Epithelial cell of prostate (primary cell): Measurements from ENCODE around the gene NCKIPSD.
A peak's percentile ranks its signal among the peaks of the same experiment; 100 is the strongest.

Source experiments
- DNase-seq: peaks from one replicate; pipeline ENCODE4 v3.0.0-alpha.2; 2011; ENCODE audit warnings: low read depth, low spot score
- H3K27ac ChIP-seq: fragments of 450-650 bp; 2 replicates; pipeline ENCODE4 v1.5.1; 2017; ENCODE audit warnings: mild to moderate bottlenecking

Gene NCKIPSD

DNA sequence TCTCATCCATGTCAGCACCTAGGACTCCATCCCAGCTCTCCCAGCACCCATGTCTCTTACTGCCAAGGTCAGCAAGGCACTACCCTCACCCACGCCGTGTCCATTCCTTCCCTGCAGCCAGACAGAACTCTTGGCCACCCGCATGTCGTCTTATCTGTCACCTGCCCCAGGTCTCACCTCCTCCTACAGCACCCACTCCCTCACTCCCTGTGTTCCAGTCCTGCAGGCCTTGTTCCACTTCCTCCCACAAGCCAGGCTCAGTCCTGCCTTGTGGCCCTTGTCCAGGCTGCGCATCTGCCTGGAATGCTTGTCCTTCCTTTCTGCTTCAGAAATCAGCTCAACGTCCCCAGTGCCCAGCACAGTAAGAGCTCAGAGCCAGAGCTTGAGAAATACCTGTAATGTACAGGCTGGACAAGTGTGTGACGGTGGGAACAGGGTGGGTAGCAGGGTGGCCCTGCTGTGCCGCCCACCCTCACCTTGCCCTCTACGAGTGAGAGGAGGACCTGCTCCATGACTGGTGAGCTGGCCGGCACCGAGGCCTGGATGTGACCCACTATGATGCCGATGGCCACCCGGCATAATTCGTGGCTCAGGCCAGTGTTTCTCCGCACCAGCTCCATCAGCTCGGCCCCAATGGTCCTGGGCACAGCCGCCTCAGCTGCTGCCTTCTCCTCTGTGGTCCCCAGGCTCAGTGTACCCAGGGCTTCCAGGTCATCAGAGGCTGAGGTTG, 4.7 kb downstream of the NCKIPSD start:
- DNase-seq = no peak
- no peak overlapping the region for H3K27ac ChIP-seq

DNA sequence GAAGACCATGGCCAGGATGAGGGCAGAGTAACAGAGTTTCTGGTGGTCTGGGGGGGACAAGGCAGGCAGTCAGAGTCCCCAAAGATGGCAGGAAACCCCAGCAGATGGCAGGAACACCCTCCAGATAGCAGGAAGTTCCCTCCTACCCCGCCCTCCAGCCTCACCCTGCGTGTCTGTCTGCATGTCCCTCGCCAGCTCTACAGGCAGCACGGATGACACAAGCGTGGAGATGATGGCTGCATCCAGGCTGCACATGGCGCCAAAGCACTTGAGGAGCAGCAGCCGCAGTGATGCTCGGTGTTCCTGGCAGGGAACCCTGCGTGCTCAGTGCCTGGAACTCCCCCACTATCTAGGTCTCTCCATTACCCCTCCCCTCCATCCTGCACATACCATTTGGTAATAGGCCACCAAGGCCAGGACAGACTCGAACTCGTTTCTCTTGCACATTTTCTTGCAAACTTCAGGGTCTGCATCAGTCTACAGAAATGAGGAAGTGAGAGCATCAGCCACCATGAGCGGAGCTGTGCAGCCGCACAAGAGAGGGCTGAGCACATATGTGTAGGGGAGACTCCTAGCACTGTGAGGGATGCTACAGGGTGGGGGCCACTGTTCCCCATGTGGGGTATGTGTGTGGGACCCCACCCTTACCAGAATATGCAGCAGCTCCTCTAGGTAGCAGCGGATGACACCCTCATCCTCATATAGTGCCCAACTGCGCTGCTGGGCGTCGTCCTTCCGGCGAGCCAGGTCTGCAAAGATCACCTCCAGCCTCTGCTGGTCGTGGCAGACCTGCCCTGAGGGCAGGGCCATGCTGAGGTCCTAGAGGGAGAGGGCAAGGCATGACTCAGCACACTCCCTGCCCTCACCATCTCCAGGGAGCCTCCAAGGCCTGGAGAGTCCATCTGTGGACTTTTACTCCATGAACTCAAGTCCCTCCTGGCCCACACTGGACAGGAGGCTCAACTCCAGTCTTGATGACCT, 6.0 kb downstream of the NCKIPSD start:
- no peak overlapping the region for H3K27ac ChIP-seq
- no peak for DNase-seq

DNA sequence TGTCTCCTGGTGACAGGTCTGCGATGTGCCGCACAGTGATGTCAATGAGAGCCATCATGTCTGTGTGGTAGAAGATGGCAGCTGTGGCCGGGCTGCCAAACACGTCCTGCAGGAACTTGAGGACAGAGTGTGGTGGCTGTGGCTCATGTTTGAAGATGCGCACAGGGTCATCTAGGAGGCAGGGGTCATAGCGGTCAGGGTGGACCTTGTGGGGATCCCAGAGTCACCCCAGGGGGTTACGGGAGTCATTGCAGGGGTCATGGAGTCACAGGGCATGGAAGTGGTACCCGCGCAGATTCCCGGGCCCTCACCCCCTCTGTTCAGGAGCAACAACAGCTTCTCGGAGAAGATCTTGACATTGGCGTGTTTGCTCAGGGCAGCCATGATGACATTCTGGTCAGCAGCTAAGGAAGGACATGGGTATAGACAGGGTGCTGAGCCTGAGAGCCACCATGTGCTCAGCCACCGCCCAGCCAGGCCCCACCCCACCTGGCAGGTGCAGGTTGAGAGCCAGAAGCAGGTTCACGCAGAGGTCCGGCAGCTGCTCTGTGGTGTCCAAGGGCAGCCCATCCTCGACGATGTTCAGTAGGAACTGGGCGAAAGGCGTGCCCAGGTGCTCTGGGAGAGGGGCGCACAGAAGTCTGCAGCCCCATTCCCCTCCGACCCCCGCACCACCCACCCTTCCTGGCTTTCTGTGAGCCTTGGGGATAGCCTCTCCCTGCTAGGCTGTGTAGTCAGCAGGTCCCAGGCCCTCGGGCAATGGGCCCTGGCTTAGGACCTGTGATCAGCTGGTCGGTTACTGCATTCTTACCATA, 6.9 kb downstream of the NCKIPSD start:
- H3K27ac ChIP-seq = no peak overlapping the region
- no peak for DNase-seq

DNA sequence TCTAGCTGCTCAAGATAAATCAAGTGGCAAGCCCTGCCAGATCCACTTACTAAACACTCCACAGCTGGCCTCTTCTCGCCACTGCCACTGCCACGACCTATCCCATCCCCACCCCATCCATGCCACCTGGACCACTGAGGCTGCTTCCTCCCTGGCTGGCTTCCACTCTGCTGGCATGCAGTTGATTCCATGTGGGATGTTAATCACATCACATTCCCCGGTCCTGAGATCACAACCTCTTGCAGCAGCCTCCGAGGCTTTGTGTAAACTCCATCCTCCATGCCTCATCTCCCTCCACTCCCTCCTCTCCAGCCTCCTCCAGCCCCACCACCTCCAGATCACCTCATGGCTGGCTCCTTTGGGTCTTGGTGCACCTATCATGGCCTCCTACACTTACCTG, 7.7 kb downstream of the NCKIPSD start:
- no peak overlapping the region for H3K27ac ChIP-seq
- no peak for DNase-seq

DNA sequence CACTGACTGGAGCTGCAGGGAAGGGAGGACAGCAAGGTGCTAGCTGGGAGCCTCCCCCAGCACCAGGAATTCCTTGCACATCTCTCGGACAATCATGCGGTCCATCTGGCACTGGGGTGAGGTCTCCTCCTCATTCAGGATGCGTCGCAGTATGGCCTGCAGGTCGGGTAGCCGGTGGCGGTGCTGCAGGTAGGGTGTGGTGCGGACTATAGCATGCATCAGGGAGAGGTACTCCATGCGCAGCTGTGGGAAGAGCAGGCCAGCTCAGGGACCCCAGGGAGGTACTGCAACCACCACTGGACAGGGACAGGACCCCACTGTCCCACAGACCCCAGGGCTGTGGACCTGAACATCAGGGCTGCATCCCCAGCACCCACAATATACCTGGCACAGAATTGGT, 11.2 kb downstream of the NCKIPSD start:
- H3K27ac ChIP-seq = no peak overlapping the region
- DNase-seq = no peak

DNA sequence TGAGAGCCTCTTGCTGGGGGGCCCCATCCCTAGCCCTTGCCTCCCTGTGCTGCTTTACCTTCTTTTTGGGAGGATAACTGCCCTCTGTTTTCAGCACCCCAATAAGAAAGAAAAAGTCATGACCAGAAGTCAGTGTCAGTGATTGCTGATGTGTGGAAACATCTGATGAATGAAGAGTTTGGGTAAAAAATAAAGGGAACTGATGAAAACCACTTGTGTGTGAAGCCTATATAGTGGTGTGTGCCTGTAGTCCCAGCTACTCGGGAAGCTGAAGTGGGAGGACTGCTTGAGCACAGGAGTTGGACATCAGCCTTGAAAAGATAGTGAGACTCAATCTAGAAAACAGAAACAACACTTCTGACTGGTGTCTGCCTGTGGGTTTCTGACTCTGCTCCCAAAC, 13.2 kb downstream of the NCKIPSD start:
- no peak overlapping the region for H3K27ac ChIP-seq
- no peak for DNase-seq

DNA sequence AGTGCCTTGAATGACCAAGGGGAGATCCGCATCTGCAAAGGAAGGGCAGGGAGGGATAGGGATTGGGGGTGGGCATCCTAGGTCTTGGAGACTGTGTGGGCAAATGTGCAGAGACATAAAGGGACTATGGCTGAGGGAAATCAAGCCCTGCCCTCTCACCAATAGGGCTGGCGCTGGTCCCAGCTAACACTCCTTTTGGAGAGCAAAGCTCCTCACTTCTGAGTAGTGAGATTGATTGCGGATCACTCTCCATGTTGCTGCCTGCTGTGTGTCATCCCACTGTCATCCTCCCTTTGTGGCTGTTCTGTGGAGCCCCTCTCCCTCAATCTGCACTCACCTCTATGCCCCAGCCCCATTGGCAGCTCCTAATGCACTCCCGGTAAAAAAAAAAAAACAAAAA, 20.8 kb downstream of the NCKIPSD start:
- no peak for DNase-seq
- no peak overlapping the region for H3K27ac ChIP-seq

DNA sequence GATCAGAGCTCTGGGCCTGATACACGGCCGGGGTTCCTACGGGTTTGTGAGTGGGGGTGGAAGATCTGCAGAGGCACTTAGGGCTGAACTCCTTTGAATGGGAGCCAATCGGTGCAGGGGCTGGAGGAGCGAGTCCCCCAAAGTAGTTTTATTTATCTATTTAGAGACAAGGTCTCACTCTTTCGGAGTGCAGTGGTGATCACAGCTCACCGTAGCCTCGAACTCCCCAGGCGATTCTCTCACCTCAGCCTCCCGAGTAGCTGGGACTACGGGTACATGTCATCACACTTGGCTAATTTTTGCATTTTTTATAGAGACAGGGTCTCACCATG, 21.4 kb downstream of the NCKIPSD start:
- no peak for DNase-seq
- peak overlapping the region; percentile 94 for H3K27ac ChIP-seq

DNA sequence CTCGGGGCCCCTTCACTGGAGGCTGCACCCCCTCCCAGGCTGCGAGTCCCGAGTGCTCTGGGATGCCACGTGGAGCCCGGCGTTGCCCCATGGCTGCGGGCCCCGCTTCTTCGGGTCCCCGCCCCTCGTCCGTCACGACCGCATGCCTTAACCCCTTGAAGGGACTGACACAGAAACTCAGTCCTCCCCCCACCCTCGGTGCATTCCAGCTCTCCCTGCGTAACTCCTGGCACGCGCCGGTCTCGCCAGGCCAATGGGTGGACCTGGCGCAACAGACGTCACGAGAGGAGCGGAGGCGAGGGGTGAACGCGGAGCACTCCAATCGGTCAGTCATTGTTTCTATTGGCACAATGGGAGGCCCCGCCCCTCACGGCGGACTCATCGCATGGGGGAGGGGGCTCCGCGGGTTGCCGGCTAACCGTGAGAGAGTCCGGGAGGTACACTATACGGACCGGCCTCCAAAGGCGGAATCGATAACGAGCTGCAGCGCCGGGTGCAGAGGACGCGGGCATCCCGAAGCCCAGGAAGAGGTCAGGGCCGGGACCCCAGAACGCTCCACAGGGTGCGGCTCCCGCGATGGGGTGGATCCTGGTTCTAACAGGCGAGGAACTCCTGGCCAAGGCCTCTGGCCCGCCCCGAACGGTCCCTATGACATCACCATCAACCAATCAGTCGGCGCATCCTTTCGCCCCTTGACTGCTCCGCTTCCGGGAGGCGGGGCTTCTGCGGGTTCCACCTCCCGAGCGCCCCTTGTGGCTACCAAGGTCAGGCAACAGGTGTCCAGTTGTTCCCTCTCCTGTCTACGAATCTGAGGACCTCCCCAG, 22.0 kb downstream of the NCKIPSD start:
- DNase-seq = peak; percentile 96
- H3K27ac ChIP-seq = peak overlapping the region; percentile 94

DNA sequence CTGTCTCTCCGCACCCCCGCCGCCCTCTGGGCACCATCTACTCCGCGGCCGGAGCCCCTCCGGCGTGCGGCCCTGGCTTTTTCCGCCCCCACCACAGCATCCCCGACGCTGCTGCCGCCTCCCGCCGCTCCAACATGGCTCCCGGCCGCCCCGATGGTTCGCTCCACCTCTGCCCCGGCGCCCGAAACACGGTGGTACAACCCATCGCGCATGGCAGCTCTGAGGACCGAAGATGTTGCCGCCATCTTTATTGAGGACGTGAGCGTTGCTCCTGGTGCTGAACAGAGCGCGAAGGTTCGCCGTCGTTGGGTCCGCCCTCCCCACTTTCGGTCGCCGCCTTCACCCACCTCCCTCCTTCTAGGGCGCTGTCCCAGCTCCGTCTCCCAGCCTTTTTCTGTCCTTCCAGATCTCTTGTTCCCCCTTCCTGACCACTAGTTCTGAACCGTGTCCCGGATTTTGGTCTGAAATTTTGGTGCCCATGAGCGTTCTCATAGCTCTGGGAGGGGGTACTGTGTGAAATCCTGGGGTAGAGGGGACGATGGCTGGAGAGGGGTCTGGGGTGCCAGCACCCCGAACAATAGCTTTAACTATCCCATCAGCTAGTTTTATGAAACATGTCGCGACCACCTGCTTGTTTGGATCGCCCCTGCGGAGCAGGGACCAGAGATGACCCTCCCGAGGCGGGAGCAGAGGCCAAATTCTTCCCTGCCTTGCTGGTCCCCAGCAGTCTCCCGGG, 22.8 kb downstream of the NCKIPSD start, which contains the start of gene CELSR3:
Gene CELSR3 (minus strand): TSS at position 134 of the 736 bp plus-strand sequence. CDS start 252 bp downstream, outside the sequence.
- H3K27ac ChIP-seq = peak within 1 kb of the TSS; percentile 94
- DNase-seq = peak; percentile 68

DNA sequence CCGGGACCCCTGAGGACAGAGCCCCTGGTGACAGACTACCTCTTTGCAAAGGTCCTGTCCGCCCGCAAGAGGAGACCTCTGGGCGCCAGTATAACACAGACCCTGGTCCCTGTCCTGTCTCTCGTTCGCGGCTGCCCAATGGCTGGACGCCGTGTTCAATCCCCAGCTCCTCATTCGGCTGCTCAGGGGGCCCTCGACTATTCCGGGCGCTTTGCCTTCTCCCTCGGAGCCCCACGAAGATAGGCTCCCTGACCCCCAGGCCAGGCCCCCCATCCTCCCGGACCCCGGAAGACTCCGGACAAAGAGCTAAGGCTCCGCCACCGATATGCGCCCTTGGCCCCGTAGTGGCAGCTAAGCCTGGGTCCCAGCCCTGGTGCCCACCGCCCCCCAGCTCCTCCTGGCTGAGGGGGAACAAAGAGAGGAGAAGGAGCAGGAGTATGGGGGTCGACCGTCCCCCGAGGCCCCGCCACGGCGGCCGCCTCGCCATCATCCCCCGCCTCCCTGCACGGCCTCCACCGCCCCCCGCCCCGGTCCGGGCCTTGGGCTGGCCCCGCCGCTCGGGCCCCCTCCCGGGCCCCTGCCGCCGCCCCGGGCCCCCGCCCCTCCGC, 23.5 kb downstream of the NCKIPSD start:
- H3K27ac ChIP-seq = no peak overlapping the region
- DNase-seq = no peak

DNA sequence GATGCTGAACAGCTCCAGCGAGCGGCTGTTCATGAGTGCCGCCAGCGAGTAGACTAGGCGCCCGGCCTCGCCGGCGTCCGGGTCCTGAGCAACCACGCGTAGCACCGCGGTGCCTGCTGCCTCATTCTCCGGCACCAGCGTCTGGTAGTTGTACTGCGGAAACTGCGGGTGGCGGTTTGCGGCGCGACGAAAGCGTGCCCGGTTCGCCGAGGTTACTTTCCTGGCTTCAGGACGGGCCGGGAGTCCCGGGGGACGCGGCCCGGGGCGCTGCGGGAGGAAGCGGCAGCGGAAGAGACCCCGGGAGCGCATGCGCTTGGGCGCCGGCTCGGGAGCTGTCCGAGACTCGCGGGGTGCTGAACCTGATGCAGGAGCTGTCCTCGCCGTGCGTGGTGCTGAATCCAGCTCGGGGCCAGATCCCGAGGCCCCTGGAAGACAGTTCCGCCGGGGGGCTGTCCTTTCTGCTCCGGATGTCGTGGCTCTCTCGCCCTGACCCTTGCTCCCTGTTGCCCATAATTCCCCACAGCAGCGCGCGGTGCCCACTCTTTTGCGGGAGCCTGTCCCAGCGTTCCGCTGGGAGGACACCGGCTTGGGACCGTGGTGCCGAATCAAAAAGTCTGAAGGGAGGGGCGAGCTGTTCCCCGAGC, 24.1 kb downstream of the NCKIPSD start:
- no peak for DNase-seq

DNA sequence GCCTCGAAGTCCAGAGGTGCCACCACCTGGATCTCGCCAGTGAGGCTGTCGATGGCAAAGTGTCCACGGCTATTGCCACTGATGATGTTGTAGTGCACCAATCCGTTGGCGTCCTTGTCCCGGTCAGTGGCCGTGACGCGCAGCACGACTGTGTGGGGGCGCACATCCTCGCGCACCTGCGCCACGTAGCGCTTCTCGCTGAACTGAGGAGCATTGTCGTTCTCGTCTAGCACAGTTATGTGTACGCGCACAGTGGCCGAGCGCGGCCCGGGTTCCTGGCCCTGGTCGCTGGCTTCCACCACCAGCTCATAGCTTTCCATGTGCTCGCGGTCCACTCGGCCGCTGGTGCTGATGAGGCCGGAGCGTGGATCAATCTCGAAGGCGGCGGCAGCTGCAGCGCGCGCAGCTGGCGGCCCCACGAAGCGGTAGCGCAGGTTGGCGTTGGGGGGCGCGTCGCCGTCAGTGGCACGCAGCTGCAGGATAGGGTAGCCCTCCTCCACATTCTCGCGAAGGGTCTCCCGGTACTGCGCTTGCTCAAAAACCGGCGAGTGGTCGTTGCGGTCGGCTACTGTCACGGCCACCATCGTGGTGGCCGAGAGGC, 24.8 kb downstream of the NCKIPSD start:
- no peak for DNase-seq
- no peak overlapping the region for H3K27ac ChIP-seq

More for the DNA sequence above, 24.1 kb downstream of the NCKIPSD start:
- H3K27ac ChIP-seq = no peak overlapping the region

DNA sequence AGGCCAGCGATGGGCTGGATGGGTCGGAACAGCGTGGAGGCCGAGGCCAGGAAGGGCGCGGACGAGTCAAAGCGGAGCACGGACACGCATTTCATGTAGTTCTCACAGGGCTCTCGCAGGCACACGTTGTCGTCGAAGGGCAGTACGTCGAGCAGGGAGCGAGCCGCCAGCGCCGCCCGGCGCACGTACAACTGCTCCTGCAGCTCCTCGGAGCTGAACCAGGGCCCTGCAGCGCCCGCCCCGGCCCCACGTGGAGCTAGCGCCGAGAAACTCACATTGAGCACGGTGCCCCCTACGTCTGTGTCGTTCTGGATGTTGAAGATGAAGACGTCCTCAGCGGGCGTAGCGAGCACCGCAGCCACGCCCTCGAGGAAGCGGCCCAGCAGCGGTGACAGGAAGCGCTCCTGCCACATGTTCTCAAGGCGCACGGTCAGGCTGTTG, 28.9 kb downstream of the NCKIPSD start:
- DNase-seq = no peak
- H3K27ac ChIP-seq = peak overlapping the region; percentile 35

DNA sequence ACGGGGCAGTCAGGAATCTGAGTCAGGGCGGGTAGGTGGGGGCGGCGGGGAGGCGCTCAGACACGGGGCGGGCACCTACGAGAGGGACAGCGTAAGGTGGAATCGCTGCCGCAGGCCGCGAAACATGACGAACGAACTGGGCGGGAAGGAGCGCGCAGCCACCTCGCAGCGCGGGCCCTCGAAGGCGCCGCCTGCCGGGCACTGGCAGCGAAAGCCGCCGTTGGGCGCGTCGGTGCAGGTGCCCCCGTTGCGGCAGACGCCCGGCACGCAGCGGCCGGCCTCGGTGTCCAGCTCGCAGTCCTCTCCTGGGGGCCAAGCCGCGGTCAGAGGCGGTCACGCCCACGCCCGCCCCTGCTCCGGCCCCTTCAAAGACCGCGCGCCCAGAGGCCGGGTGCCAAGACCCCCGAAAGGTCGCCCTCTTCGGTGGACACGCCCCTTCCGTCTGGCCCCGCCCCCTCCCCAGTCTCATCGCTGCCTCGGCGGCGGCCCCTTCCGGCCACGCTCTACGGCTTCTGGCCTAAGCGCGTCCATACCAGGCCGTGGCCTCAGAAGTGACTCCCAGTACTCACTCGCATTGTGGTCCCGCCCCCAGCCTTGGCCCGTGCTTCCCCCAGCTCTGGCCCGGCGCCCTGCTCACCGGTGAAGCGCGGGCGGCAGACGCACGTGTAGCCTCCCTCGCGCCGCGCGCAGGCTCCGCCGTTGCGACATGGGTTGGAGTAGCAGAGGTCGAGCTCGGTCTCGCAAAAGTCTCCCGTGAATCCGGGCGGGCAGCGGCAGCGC, 29.5 kb downstream of the NCKIPSD start:
- no peak for DNase-seq
- peak overlapping the region; percentile 35 for H3K27ac ChIP-seq

DNA sequence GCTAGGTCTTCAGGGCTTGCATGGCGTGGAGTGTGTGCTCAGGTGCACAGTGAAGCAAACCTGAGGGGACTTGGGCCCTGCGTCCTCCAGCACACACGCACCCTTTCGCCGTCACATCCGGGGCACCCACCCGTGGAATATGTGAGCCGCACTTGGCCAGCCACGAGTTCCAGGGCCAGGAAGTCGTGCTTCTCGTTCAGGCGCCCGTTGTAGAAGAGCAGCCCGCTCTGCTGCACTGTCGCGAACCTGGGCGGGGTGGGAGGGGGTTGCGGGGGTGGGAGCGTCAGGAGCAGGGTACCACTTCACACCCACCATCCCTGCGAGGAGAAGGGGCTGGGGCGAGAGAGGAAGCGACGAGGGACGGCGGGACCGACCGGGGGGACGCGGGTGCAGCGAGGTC, 30.1 kb downstream of the NCKIPSD start:
- peak overlapping the region; percentile 35 for H3K27ac ChIP-seq
- DNase-seq = no peak

DNA sequence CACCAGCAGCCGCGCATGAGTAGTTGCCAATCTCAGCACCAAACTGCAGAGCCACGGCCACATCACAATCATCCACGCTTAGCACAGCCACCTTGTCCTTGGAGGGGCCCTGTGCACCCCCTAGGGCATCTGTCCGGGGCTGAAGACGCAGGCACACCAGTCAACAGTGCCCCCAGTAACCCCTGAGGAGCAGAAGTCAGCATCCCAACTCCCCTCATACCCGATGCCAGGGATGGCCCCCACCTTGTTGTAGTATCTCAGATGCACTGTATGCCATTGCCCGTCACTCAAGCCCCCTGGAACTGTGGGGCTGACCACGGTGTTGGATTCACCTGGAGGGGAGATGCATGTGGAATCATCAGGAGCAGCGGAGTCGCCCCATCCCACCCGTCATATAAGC, 30.7 kb downstream of the NCKIPSD start:
- H3K27ac ChIP-seq = no peak overlapping the region

More for the DNA sequence above, 30.7 kb downstream of the NCKIPSD start:
- DNase-seq = no peak
